ENCODE data around the gene SUV39H1. TPM values are rescaled to one million over a fixed set of nuclear protein-coding genes. Genes with fewer than 3 reads are reported as not detected.

SUV39H1 gene
- total RNA-seq, 1 donor from 2014 or later = 3.0 TPM

GRCh38 chrX:48683411-48683982, 13.0 kb upstream of the SUV39H1 start, which contains the start of gene WAS:
WAS (plus strand) TSS chrX:48683799; CDS start chrX:48683854, 55 bp downstream.
- DNase-seq (ENCODE audit: low spot score) = peak; percentile 58
- peaks cover 13% of the 10 kb centered on the region for H3K9me3 Mint-ChIP-seq (ENCODE audit: low read depth)
- H3K27me3 Mint-ChIP-seq (ENCODE audit: low read depth) = peaks cover 11% of the 10 kb centered on the region
- H3K4me1 Mint-ChIP-seq (ENCODE audit: low read depth) = no peaks in the 10 kb centered on the region
- H3K27ac Mint-ChIP-seq (ENCODE audit: unreplicated experiment) = no peak within 1 kb of the TSS
- no peaks in the 10 kb centered on the region for H3K36me3 Mint-ChIP-seq (ENCODE audit: low read depth)
- no peak for TF ChIP-seq CTCF (IDR thresholded peaks at IDR 0.05)
- no peak within 1 kb of the TSS for H3K4me3 Mint-ChIP-seq (ENCODE audit: unreplicated experiment)

- TF ChIP-seq CTCF (IDR thresholded peaks at IDR 0.05) = no peak
- H3K4me1 Mint-ChIP-seq (ENCODE audit: low read depth) = no peaks in the 10 kb centered on the region
- H3K27ac Mint-ChIP-seq (ENCODE audit: unreplicated experiment) = no peak overlapping the region
- peaks cover 11% of the 10 kb centered on the region for H3K27me3 Mint-ChIP-seq (ENCODE audit: low read depth)
- peak; percentile 68 for DNase-seq (ENCODE audit: low spot score)
- peaks cover 13% of the 10 kb centered on the region for H3K9me3 Mint-ChIP-seq (ENCODE audit: low read depth)
- H3K4me3 Mint-ChIP-seq (ENCODE audit: unreplicated experiment) = no peak overlapping the region
- no peaks in the 10 kb centered on the region for H3K36me3 Mint-ChIP-seq (ENCODE audit: low read depth)
Observed at GRCh38 chrX:48684134-48684533, 12.4 kb upstream of the SUV39H1 start.

- Mint-ChIP-seq H3K27ac (ENCODE audit: unreplicated experiment) (no peak overlapping the region), H3K36me3 (ENCODE audit: low read depth) (no peaks in the 10 kb centered on the region), H3K9me3 (ENCODE audit: low read depth) (peaks cover 13% of the 10 kb centered on the region), H3K4me3 (ENCODE audit: unreplicated experiment) (no peak overlapping the region), H3K4me1 (ENCODE audit: low read depth) (no peaks in the 10 kb centered on the region), H3K27me3 (ENCODE audit: low read depth) (peaks cover 11% of the 10 kb centered on the region)
- peak; percentile 80 for DNase-seq (ENCODE audit: low spot score)
- no peak for TF ChIP-seq CTCF (IDR thresholded peaks at IDR 0.05)
Observed at GRCh38 chrX:48685416-48685815, 11.1 kb upstream of the SUV39H1 start.

- Mint-ChIP-seq H3K27me3 (ENCODE audit: low read depth) (peaks cover 11% of the 10 kb centered on the region), H3K27ac (ENCODE audit: unreplicated experiment) (no peak overlapping the region), H3K4me3 (ENCODE audit: unreplicated experiment) (no peak overlapping the region)
Observed at GRCh38 chrX:48688531-48689150, 7.9 kb upstream of the SUV39H1 start.

More at GRCh38 chrX:48688531-48689150, 7.9 kb upstream of the SUV39H1 start:
- peaks cover 14% of the 10 kb centered on the region for H3K9me3 Mint-ChIP-seq (ENCODE audit: low read depth)
- H3K36me3 Mint-ChIP-seq (ENCODE audit: low read depth) = no peaks in the 10 kb centered on the region
- no peak for TF ChIP-seq CTCF (IDR thresholded peaks at IDR 0.05)
- no peaks in the 10 kb centered on the region for H3K4me1 Mint-ChIP-seq (ENCODE audit: low read depth)
- DNase-seq (ENCODE audit: low spot score) = no peak
